ENCODE data around the gene S100A10. TPM values are rescaled to one million over a fixed set of nuclear protein-coding genes. Genes with fewer than 3 reads are reported as not detected.

Gene S100A10
- total and polyA plus RNA-seq, 2 experiments from 2014 or later, result 60.5 to 1,024 TPM

- H3F3A ChIP-seq (ENCODE audit: insufficient read depth), result no peaks in the 10 kb centered on the region
- H3K79me2 ChIP-seq (ENCODE audit: insufficient read depth), result no peaks in the 10 kb centered on the region
- H3K4me3 ChIP-seq, result no peak overlapping the region
- no peak for DNase-seq
- TF ChIP-seq EZH2 (IDR thresholded peaks at IDR 0.05; ENCODE audit: insufficient read depth, poor library complexity, severe bottlenecking) (no peak), EZH2phosphoT487 (IDR thresholded peaks at IDR 0.05; ENCODE audit: insufficient read depth, low read depth) (no peak)
- H3K4me2 ChIP-seq (ENCODE audit: unreplicated experiment), result no peak overlapping the region
- H4K20me1 ChIP-seq (ENCODE audit: insufficient read depth), result no peaks in the 10 kb centered on the region
- no peak overlapping the region for H3K27ac ChIP-seq
- no peaks in the 10 kb centered on the region for H3K9me2 ChIP-seq (ENCODE audit: insufficient read depth)
- no peaks in the 10 kb centered on the region for H3K36me3 ChIP-seq (ENCODE audit: low read depth)
- no peak overlapping the region for H2AFZ ChIP-seq
- in situ Hi-C loops (cut with MboI), result loop anchor here (5.0 kb wide), 1 partner anchor 40 kb away; no protein-coding TSS in a partner anchor
- H3K9me3 ChIP-seq (ENCODE audit: low read depth), result no peaks in the 10 kb centered on the region
- no peak overlapping the region for H3K9ac ChIP-seq
- H3K4me1 ChIP-seq (ENCODE audit: insufficient read depth), result peaks cover 14% of the 10 kb centered on the region; the same call in 1 of the 2 replicates
- no peaks in the 10 kb centered on the region for H3K27me3 ChIP-seq (replicated peaks; ENCODE audit: insufficient read depth)
- 40 to 63% methylated on average over 1 of the region's 1 CpG for WGBS, 2 experiments (ENCODE audit: low coverage in 1 of 2, low lambda C conversion rate in 2 of 2, missing lambda C conversion rate in 2 of 2)
Measured at GRCh38 chr1:151967091-151967490, 26.6 kb downstream of the S100A10 start.

GRCh38 chr1:151966061-151966460, 27.6 kb downstream of the S100A10 start:
- Histone ChIP-seq H3K4me1 (ENCODE audit: insufficient read depth) (peaks cover 13% of the 10 kb centered on the region; the same call in 1 of the 2 replicates), H3K9ac (no peak overlapping the region), H2AFZ (no peak overlapping the region), H3K9me2 (ENCODE audit: insufficient read depth) (no peaks in the 10 kb centered on the region), H3K36me3 (ENCODE audit: low read depth) (no peaks in the 10 kb centered on the region), H3K9me3 (ENCODE audit: low read depth) (no peaks in the 10 kb centered on the region), H3F3A (ENCODE audit: insufficient read depth) (no peaks in the 10 kb centered on the region), H3K79me2 (ENCODE audit: insufficient read depth) (no peaks in the 10 kb centered on the region), H3K27ac (no peak overlapping the region), H3K4me3 (no peak overlapping the region), H4K20me1 (ENCODE audit: insufficient read depth) (no peaks in the 10 kb centered on the region), H3K27me3 (replicated peaks; ENCODE audit: insufficient read depth) (no peaks in the 10 kb centered on the region), H3K4me2 (ENCODE audit: unreplicated experiment) (no peak overlapping the region)
- DNase-seq, result no peak
- in situ Hi-C loops (cut with MboI), result loop anchor here (5.0 kb wide), 1 partner anchor 41 kb away; no protein-coding TSS in a partner anchor
- TF ChIP-seq EZH2phosphoT487 (IDR thresholded peaks at IDR 0.05; ENCODE audit: insufficient read depth, low read depth) (no peak), EZH2 (IDR thresholded peaks at IDR 0.05; ENCODE audit: insufficient read depth, poor library complexity, severe bottlenecking) (no peak)

GRCh38 chr1:151964510-151964909, 29.1 kb downstream of the S100A10 start:
- Histone ChIP-seq H3K4me2 (ENCODE audit: unreplicated experiment) (peak overlapping the region; percentile 8), H3K36me3 (ENCODE audit: low read depth) (no peaks in the 10 kb centered on the region), H3K4me3 (no peak overlapping the region), H3K79me2 (ENCODE audit: insufficient read depth) (no peaks in the 10 kb centered on the region), H3K27ac (peak overlapping the region; percentile 15), H3K27me3 (replicated peaks; ENCODE audit: insufficient read depth) (no peaks in the 10 kb centered on the region), H3K9me2 (ENCODE audit: insufficient read depth) (no peaks in the 10 kb centered on the region), H3K9me3 (ENCODE audit: low read depth) (no peaks in the 10 kb centered on the region), H3K4me1 (ENCODE audit: insufficient read depth) (peaks cover 7% of the 10 kb centered on the region; the same call in 1 of the 2 replicates), H3K9ac (no peak overlapping the region), H2AFZ (peak overlapping the region; percentile 39; the same call in 1 of the 2 replicates), H3F3A (ENCODE audit: insufficient read depth) (no peaks in the 10 kb centered on the region), H4K20me1 (ENCODE audit: insufficient read depth) (no peaks in the 10 kb centered on the region)
- 54 to 59% methylated on average over 2 of the region's 2 CpGs for WGBS, 2 experiments (ENCODE audit: low coverage in 1 of 2, low lambda C conversion rate in 2 of 2, missing lambda C conversion rate in 2 of 2)
- TF ChIP-seq EZH2 (IDR thresholded peaks at IDR 0.05; ENCODE audit: insufficient read depth, poor library complexity, severe bottlenecking), result no peak
- TF ChIP-seq EZH2phosphoT487 (IDR thresholded peaks at IDR 0.05; ENCODE audit: insufficient read depth, low read depth), result no peak
- DNase-seq, result peak; percentile 63
- in situ Hi-C loops (cut with MboI), result no loop called here

GRCh38 chr1:151963288-151963687, 30.4 kb downstream of the S100A10 start:
- Histone ChIP-seq H3K4me3 (no peak overlapping the region), H3K9ac (no peak overlapping the region), H3K27ac (no peak overlapping the region), H3K79me2 (ENCODE audit: insufficient read depth) (no peaks in the 10 kb centered on the region), H2AFZ (no peak overlapping the region), H4K20me1 (ENCODE audit: insufficient read depth) (no peaks in the 10 kb centered on the region), H3K27me3 (replicated peaks; ENCODE audit: insufficient read depth) (no peaks in the 10 kb centered on the region), H3F3A (ENCODE audit: insufficient read depth) (no peaks in the 10 kb centered on the region), H3K9me2 (ENCODE audit: insufficient read depth) (no peaks in the 10 kb centered on the region), H3K4me2 (ENCODE audit: unreplicated experiment) (no peak overlapping the region), H3K36me3 (ENCODE audit: low read depth) (no peaks in the 10 kb centered on the region), H3K9me3 (ENCODE audit: low read depth) (no peaks in the 10 kb centered on the region), H3K4me1 (ENCODE audit: insufficient read depth) (peaks cover 7% of the 10 kb centered on the region; the same call in 1 of the 2 replicates)
- WGBS, 2 experiments (ENCODE audit: low coverage in 1 of 2, low lambda C conversion rate in 2 of 2, missing lambda C conversion rate in 2 of 2), result 50 to 52% methylated on average over 2 of the region's 2 CpGs
- DNase-seq, result no peak
- in situ Hi-C loops (cut with MboI), result no loop called here
- no peak for TF ChIP-seq EZH2phosphoT487 (IDR thresholded peaks at IDR 0.05; ENCODE audit: insufficient read depth, low read depth)
- no peak for TF ChIP-seq EZH2 (IDR thresholded peaks at IDR 0.05; ENCODE audit: insufficient read depth, poor library complexity, severe bottlenecking)

GRCh38 chr1:151961833-151962232, 31.8 kb downstream of the S100A10 start:
- no peaks in the 10 kb centered on the region for H3K79me2 ChIP-seq (ENCODE audit: insufficient read depth)
- H3K36me3 ChIP-seq (ENCODE audit: low read depth), result no peaks in the 10 kb centered on the region
- H3K9me2 ChIP-seq (ENCODE audit: insufficient read depth), result no peaks in the 10 kb centered on the region
- H3K4me2 ChIP-seq (ENCODE audit: unreplicated experiment), result no peak overlapping the region
- H3K9me3 ChIP-seq (ENCODE audit: low read depth), result no peaks in the 10 kb centered on the region
- H3K4me1 ChIP-seq (ENCODE audit: insufficient read depth), result peaks cover 7% of the 10 kb centered on the region; the same call in 1 of the 2 replicates
- H3K27ac ChIP-seq, result no peak overlapping the region
- no peaks in the 10 kb centered on the region for H3F3A ChIP-seq (ENCODE audit: insufficient read depth)
- H3K27me3 ChIP-seq (replicated peaks; ENCODE audit: insufficient read depth), result no peaks in the 10 kb centered on the region
- in situ Hi-C loops (cut with MboI), result no loop called here
- DNase-seq, result no peak
- 54 to 59% methylated on average over 4 of the region's 4 CpGs for WGBS, 2 experiments (ENCODE audit: low coverage in 1 of 2, low lambda C conversion rate in 2 of 2, missing lambda C conversion rate in 2 of 2)
- no peak overlapping the region for H3K4me3 ChIP-seq
- H3K9ac ChIP-seq, result no peak overlapping the region
- TF ChIP-seq EZH2 (IDR thresholded peaks at IDR 0.05; ENCODE audit: insufficient read depth, poor library complexity, severe bottlenecking), result no peak
- TF ChIP-seq EZH2phosphoT487 (IDR thresholded peaks at IDR 0.05; ENCODE audit: insufficient read depth, low read depth), result no peak
- no peaks in the 10 kb centered on the region for H4K20me1 ChIP-seq (ENCODE audit: insufficient read depth)
- H2AFZ ChIP-seq, result no peak overlapping the region
